ENCODE data around the gene CYB5RL. TPM values are rescaled to one million over a fixed set of nuclear protein-coding genes. Genes with fewer than 3 reads are reported as not detected.

The CYB5RL gene
- total RNA-seq, 4 donors from 2014 or later: 4.8 to 6.7 (median 5.5) TPM

DNA sequence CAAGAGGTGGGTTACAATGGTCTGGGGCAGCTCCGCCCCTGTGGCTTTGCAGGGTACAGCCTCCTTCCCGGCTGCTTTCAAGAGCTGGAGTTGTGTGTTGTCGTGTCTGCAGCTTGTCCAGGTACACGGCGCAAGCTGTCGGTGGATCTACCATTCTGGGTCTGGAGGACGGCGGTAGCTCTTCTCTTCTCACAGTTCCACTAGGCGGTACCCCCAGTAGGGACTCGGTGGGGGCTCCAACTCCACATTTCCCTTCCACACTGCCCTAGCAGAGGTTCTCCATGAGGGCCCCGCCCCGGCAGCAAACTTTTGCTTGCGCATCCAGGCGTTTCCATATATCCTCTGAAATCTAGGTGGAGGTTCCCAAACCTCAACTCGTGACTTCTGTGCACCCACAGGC, 34.7 kb downstream of the CYB5RL start:
- TF ChIP-seq POLR2A (IDR thresholded peaks at IDR 0.05) (no peak), EP300 (IDR thresholded peaks at IDR 0.05) (no peak)
- TF ChIP-seq, protein P1, sequence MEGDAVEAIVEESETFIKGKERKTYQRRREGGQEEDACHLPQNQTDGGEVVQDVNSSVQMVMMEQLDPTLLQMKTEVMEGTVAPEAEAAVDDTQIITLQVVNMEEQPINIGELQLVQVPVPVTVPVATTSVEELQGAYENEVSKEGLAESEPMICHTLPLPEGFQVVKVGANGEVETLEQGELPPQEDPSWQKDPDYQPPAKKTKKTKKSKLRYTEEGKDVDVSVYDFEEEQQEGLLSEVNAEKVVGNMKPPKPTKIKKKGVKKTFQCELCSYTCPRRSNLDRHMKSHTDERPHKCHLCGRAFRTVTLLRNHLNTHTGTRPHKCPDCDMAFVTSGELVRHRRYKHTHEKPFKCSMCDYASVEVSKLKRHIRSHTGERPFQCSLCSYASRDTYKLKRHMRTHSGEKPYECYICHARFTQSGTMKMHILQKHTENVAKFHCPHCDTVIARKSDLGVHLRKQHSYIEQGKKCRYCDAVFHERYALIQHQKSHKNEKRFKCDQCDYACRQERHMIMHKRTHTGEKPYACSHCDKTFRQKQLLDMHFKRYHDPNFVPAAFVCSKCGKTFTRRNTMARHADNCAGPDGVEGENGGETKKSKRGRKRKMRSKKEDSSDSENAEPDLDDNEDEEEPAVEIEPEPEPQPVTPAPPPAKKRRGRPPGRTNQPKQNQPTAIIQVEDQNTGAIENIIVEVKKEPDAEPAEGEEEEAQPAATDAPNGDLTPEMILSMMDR (IDR thresholded peaks at IDR 0.05): no peak

GRCh38 chr1:54163573-54163972, 36.3 kb downstream of the CYB5RL start:
- no peaks in the 10 kb centered on the region for H3K27me3 ChIP-seq
- 71 to 74% methylated on average over 5 of the region's 5 CpGs for WGBS, 2 donors
- no peak for DNase-seq (ENCODE audit: low spot score in 2 of 2)

More for the DNA sequence above, 34.7 kb downstream of the CYB5RL start:
- DNase-seq (ENCODE audit: low spot score in 2 of 2): no peak
- WGBS, 2 donors: 89 to 94% methylated on average over 15 of the region's 15 CpGs
- H3K4me3 ChIP-seq: no peak overlapping the region
- no peaks in the 10 kb centered on the region for H3K9me3 ChIP-seq
- peaks cover 0 to 9% (median 0%) of the 10 kb centered on the region in 4 donors for H3K4me1 ChIP-seq
- no peaks in the 10 kb centered on the region for H3K36me3 ChIP-seq
- no peaks in the 10 kb centered on the region for H3K27me3 ChIP-seq
- no peak overlapping the region for H3K27ac ChIP-seq

DNA sequence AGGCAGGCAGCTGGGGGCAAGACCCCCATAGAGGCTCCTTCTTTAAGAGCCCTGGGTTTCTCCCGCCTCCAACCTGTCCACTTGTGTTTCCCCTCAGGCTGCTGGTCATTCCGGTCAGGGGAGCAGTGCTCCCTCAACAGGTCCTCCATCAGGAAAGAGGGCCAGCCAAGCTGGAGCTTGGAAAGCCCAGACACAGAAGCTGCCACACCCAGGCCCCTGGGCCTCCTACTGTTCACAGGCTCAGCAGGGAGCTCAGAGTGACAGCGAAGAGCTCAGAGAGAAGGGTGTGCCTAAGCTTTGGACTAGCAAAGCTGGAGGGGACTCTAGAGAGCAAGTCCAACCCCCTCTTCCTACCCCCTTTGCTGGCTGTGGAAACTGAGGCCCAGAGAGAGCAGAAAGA, 36.8 kb downstream of the CYB5RL start:
- peaks cover 0 to 9% (median 0%) of the 10 kb centered on the region in 4 donors for H3K4me1 ChIP-seq
- H3K27ac ChIP-seq: no peak overlapping the region
- H3K4me3 ChIP-seq: no peak overlapping the region
- no peaks in the 10 kb centered on the region for H3K36me3 ChIP-seq
- no peaks in the 10 kb centered on the region for H3K9me3 ChIP-seq
- no peak for DNase-seq (ENCODE audit: low spot score in 2 of 2)
- no peak for TF ChIP-seq EP300 (IDR thresholded peaks at IDR 0.05)
- TF ChIP-seq POLR2A (IDR thresholded peaks at IDR 0.05): no peak
- TF ChIP-seq, protein P1 (IDR thresholded peaks at IDR 0.05): no peak
- 65 to 77% methylated on average over 3 of the region's 3 CpGs for WGBS, 2 donors
- no peaks in the 10 kb centered on the region for H3K27me3 ChIP-seq

More at GRCh38 chr1:54163573-54163972, 36.3 kb downstream of the CYB5RL start:
- H3K36me3 ChIP-seq: no peaks in the 10 kb centered on the region
- no peaks in the 10 kb centered on the region for H3K9me3 ChIP-seq
- H3K4me3 ChIP-seq: no peak overlapping the region
- TF ChIP-seq, protein P1 (IDR thresholded peaks at IDR 0.05): no peak
- no peak for TF ChIP-seq EP300 (IDR thresholded peaks at IDR 0.05)
- H3K27ac ChIP-seq: no peak overlapping the region
- H3K4me1 ChIP-seq: peaks cover 0 to 9% (median 0%) of the 10 kb centered on the region in 4 donors

- H3K9me3 ChIP-seq: no peaks in the 10 kb centered on the region
- TF ChIP-seq EP300 (IDR thresholded peaks at IDR 0.05) (no peak), POLR2A (IDR thresholded peaks at IDR 0.05) (no peak)
- TF ChIP-seq, protein P1 (IDR thresholded peaks at IDR 0.05): no peak
- H3K27ac ChIP-seq: no peak overlapping the region
- no peaks in the 10 kb centered on the region for H3K27me3 ChIP-seq
- WGBS, 2 donors: 61 to 67% methylated on average over 6 of the region's 6 CpGs
- peaks cover 0 to 9% (median 0%) of the 10 kb centered on the region in 4 donors for H3K4me1 ChIP-seq
- H3K36me3 ChIP-seq: no peaks in the 10 kb centered on the region
- no peak overlapping the region for H3K4me3 ChIP-seq
- DNase-seq (ENCODE audit: low spot score in 2 of 2): no peak
Measured at GRCh38 chr1:54161495-54162168, 38.2 kb downstream of the CYB5RL start.

DNA sequence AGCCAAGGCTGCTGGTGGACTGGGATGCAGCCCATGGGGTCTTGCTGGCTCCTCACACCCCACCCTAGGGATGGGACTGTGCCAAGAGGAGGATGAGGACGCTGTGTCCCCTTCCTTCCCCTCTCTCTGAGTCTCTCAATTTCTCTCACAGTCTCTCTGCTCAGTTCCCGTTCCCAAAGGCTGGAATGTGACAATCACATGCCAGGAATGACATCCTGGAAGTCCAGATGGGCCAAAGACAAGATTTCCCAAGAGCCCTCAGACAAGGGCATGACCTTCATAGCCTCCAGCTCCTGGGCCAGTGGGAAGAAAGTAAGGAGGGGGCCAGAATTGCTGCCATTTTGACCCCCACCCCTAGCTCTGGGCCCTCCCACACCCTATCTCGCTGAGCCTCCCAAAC, 39.5 kb downstream of the CYB5RL start:
- DNase-seq (ENCODE audit: low spot score in 2 of 2): no peak
- Histone ChIP-seq H3K27me3 (no peaks in the 10 kb centered on the region), H3K4me3 (no peak overlapping the region), H3K4me1 (peaks cover 0 to 9% (median 0%) of the 10 kb centered on the region in 4 donors), H3K9me3 (no peaks in the 10 kb centered on the region), H3K36me3 (no peaks in the 10 kb centered on the region), H3K27ac (no peak overlapping the region)
- 49 to 57% methylated on average over 3 of the region's 3 CpGs for WGBS, 2 donors
- TF ChIP-seq POLR2A (IDR thresholded peaks at IDR 0.05): no peak
- TF ChIP-seq, protein P1 (IDR thresholded peaks at IDR 0.05): no peak
- TF ChIP-seq EP300 (IDR thresholded peaks at IDR 0.05): no peak
